Hematopoietic multipotent progenitor cell treated with erythropoietin and hydrocortisone succinate and interleukin-3 and kit ligand, for 15 days (in vitro differentiated cells): Measurements from ENCODE around the gene SCUBE1.

Experiments
- DNase-seq: peaks from one replicate; pipeline ENCODE4 v3.0.0-alpha.2; 2015; ENCODE audit warnings: low spot score

Gene SCUBE1

DNA sequence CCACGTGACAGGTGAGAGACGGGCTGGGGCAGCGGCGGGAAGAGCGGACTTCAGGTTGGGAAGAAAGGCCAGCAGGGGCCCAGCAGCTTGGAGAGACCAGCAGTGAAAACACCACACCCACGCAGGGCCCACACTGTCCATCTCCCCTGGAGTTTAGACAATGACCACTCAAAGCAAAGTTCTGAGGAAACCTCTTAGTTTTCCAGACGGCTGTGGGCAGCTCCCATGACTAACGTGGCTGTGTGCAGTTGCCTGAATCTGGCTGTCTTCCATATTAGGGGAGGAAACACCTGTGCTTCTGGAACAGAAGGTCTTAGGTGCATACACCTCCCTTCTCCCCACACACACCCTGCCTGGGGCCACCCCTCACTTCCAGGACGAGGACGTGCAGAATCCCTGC, 85.6 kb downstream of the SCUBE1 start:
- no peak for DNase-seq

DNA sequence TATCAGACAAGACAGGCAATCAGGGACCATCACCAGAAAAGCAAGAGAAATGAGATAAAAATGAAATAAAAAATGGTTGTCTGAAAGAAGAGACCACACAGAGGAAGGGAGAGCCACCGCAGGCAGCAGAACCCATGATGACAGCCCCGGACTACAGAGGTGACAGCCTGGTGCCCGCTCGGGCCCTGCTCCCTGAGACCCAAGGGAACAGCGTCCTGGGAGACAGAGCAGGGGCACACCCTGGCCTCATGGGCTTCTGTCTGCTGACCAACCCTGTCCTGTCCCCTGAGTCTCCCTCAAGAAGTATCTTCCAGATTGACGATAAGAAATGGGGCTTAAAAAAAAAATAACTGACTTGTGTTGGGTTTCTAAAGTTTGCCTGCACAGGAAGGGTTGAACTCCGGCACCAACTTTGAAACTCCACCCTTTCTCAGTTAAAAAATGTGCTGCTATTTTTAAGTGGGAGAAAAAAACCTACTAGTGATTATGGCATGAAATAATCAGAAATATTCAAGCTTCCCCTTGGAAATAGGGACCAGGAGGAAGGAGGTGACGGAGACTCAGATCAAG, 86.1 kb downstream of the SCUBE1 start:
- DNase-seq = no peak

DNA sequence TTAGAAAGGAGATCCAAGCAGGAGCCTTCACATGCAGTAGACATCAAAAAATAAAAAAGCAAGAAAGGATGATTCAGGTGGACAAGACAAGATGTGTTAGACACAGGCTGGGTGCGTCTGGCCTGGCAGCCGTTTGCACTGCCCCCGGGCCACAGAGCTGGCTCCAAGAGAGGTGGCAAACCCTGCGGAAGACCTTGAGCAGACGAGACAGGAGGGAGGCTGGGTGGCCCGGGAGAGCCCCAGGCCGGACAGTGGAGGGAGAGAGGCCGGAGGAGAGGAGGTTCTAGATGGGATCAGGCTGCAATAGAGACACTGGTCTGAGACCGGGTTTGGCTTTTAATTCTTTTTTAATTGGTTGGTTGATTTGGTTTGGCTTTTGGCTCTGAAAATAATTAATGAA, 86.6 kb downstream of the SCUBE1 start:
- DNase-seq = no peak

DNA sequence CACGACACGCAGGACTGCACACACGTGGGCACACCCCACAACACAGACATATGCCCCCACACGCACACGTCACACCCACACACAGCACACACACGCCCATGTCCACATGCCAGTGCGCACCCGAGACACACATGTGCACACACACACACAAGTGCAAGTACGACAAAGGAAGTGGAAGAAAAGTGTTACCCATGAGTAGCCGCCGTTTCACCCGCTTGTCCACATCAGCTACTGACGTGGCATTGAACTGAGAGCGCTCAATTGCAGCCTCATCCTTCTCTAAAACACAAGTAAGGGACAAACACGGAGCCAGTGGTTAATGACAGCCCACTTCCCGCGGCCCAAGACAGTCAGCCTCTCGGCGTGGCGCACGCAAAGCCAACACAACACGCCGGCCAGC, 87.9 kb downstream of the SCUBE1 start:
- DNase-seq = no peak

DNA sequence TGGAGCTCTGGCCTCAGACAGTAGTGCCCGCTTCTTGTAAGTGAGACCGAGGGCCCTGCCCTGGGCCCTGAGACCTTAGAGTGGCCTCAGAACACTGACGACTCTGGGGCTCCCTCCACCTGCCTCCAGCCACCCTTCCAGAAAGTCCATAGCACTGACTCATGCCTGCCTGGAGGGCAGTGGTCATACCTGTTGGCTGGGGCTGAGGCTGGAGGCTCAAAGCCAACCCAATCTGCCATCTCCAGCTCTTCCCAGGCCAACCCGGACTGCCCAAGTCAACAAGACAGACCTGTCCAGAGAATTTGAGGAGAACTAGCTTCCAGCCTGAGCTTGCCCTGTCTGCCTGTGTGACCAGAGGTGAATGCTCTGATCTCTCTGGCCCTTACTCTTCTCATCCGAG, 89.3 kb downstream of the SCUBE1 start:
- no peak for DNase-seq

DNA sequence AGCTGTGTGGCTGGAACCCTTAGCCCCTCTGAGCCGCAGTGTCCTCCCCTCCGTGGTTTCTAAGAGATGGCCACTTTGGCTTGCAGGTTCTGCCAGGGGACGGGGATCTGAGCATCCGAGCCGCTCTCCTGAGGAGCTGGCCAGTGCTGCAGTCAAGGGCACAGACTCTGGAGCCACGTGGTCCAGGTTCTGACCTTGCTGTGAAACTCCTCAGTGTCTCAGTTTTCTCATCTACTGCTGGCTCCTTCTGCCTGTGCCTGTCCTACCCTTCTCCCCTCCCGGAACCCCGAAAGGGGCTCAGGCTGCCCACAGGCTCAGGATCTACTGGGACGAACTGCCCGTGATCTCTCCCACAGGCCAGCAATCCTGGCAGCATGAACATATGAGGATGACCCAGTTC, 90.9 kb downstream of the SCUBE1 start:
- DNase-seq = no peak

DNA sequence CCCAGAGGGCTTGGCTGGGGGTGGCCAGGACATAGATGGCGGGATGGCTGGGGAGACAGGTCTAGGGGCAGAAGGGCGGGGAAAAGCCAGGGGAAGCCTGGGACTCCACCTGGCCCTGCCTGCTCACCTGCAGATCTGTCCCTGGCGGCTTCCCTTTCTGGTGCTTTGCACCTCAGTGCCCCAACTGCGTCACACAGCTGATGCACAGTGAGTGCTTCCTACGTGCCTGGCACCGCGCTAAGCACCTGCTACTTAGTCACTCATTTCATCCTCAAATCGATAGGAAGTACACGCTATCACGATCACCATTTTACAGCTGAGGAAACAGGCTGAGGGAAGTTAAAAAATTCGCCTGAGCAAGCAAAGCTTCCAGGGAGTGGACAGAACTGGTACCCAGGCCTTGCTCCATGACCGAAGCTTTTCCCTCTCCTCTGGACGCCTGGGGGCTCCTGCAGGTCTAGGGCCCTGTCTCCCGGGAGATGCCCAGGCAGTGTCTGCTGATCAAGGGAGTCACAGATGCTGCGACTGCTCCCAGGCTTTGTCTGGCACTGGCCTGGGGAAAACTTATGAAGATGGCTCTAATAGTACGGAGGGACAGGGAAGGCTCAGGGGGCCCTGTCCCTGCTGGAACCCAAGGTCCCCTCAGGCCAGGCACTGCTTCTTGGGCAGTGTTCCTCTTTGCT, 93.2 kb downstream of the SCUBE1 start:
- no peak for DNase-seq

DNA sequence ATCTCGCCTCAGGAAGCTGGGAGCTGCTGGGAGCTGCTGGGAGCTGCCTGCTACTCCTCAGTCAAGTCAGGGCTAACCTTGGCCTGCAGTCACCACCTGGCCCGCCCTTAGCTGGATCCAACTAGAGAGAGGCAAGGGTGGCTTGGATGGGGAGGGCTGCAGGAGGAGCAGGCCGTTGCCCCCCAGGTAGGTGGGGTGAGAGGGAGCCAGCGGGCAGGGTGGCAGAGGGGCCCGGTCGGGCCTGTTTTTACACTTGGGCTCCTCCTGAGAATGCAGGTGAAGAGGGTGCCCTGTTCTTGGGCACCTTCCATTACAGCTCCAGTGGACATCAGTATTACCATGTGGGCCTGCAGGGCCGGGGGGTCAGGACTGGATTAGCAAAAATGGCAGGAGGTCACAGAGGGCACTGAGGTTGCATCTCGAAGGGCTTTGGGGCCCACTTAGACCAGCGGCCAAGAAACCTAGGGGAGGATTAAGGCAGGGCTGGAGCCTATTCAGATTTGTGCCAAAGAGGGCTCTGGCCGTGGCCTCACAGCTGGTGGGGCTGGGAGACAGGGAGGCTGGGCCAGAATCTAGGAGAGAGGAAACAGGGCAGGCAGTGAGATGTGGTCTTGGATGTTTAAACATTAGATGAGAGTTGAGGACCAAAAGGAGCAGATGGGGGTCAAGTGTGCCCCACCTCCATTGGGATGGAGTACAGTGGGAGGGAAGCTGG, 95.5 kb downstream of the SCUBE1 start:
- DNase-seq = no peak

DNA sequence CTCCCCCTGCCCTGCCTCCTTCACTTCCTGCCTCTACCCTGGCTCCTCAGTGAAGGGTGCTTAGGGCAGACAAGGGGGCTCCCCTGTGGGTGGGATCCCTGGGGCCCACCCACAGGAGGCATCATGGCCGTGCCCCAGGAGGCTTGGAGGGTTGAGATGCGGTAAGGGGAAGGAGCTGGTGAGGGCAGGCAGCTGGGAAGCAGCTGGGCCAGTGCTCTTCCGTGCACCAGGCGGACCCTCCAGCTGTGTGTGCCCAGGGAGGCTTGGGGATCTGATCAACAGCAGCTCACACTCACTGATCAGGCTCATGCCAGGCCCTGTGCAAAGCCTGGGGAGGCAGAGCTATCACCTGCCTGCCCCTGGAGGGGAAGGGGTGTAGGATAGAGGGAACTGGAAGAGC, 97.0 kb downstream of the SCUBE1 start:
- DNase-seq = no peak

DNA sequence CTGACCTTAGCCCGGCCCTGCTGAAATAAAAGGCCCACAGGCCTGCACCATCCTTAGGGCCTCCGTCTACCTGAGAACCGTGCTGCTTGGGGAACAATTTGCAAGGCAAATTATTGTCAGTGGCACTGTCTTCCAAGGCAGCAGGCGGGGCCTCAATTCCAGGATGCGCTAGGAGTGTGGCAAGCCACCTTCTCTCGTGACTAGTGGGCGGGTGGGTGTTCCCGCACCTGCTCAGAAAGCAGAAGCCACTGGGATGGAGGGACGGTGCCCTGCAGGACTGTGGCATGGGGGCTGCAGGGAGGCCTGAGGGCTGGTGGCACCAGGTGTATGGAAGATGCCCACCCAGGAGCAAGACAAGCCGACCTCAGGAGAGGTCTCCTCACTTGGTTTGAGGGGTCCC, 97.5 kb downstream of the SCUBE1 start:
- DNase-seq = no peak

DNA sequence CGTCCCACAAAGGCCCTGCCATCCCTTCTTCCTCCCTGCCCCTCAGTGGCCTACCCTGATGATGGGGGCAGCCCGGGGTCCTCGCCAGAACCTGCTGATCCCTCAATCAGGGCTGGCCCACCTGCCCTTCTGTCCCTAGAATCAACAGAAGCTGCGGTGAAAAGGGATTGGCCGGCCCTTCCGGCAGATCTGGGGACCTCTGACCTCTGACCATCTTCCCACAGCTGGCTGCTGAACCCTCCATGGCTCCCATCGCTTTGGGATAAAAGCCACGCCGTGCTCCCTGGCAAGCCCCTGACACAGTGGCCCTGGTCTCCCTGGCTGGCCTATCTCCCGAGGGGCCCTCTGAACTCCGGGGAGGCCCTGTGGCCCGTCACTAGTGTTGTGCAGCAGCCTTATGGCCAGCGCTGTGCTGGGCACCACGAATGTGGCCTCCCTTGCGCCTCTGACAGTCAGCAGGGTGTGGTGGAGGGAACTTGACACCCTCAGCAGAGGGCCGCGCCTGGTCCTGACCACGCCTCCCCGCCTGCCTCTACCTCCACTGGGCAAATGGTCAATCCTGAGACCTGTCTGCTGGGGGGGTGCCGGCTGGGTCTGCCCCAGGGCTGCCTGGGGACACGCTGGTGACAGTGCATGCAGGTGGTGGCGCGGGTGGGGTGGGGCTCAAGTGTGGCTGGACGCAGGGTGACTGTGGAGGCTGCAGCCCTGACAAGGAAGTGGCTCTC, 98.2 kb downstream of the SCUBE1 start:
- no peak for DNase-seq

DNA sequence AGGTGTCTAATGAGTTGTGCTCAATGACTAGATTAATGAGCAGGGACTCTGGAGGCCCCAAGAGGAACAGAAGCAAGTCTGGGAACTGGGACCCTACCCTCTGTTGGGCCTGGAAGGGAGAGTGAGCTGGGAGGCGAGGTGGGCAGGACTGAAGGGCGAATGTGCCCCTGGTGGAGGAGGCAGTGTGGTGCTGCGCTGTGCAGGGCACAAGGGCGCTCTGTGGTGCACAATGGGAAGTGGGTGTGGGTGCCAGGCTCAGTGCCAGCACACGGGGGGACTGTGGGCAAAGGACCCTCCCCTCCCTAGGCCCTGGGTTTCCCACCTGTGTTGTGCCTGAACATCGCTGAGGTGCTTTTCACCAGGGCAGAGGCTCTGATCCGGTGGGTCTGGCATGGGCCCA, 98.8 kb downstream of the SCUBE1 start:
- no peak for DNase-seq

DNA sequence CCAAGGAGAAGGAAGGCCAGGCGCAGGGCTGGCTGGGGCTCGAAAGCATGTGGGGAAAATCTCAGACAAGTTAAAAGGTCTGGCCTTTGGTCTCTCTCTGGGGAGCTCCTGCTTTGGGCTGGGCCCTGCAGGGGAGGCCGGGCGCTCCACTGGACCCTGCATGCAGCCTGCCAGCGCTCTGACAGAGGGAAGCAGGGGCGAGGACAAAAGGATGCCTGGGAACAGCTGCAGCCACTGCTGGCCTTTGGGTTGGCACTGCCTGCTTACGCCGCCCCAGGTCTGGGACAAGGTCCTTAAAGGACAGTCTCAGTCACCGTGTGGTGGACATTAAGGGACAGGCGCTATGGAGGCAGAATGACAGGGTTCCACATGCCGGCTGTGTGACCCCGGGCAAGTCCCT, 99.8 kb downstream of the SCUBE1 start:
- no peak for DNase-seq

DNA sequence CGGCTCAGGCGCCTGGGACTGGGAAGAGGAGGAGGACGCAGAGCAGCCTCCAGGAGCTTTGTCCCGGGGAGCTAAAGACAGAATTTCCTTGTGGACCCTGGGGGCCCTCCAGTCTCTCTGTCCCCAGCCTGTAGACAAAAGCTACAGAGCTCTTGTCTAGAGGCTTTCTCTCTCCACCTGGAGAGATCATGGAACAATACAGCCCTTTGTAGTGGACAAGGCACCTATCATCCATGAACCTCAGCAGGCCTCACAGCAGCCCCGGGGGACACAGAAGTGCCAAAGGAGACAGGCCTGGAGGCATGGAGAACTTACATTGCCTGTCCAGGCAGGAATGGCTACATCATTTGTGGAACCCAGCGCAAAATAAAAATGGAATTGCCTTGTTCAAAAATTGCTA, 100.5 kb downstream of the SCUBE1 start:
- no peak for DNase-seq

DNA sequence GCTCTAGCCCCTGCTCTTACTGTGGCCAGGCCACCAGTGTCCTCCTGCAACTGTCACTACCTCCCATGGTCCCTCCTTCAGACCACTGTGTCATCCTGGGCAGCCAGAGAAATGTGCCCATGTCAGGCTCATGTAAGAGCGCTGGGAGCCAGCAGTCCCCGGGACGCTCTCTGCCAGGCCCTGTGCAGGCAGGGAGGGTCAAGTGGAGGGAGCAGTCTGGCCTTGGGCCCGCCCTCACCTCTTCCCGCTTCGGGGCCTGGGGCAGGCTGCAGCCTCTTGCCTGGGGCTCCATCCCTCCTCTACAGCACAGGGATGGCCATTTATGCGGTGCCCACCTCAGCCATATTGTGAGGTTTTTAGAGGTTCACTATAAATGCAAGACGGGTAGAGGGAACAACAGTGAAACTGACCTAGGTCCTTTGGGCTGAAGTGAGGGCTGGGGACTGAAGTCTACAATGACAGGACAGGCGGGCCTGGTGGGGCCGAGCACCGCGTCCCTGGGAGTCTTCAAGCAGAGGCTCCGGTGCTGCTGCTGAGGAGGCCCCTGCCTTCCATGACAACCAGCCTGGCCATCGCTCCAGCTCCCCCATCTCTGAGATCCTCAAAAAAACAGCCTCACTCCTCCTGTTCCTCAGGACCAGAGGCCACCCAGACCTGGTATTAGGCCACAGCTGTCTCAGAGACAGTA, 101.3 kb downstream of the SCUBE1 start:
- DNase-seq = no peak

DNA sequence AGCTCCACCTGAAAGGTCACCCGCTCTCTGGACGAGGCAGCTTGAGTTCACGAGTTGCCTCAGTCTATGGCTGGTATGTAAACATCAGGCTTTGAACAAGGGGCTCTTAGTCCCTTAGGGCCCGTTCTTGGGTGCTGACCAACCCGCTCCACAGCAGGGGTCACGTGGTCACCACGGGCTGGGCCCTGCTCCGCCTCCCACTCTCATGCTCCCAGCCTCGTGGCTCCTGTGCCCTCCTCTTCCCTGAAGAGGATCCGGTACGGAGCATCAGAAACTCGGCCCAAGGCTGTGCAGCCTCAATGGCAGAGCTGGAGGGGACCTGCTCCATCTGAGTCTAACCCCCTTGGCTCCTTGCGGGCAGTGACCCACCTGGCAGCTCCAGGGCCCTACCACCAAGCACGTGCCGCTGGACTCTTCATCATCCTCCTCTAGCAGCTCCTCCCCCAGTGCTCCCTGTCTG, 102.0 kb downstream of the SCUBE1 start:
- no peak for DNase-seq

DNA sequence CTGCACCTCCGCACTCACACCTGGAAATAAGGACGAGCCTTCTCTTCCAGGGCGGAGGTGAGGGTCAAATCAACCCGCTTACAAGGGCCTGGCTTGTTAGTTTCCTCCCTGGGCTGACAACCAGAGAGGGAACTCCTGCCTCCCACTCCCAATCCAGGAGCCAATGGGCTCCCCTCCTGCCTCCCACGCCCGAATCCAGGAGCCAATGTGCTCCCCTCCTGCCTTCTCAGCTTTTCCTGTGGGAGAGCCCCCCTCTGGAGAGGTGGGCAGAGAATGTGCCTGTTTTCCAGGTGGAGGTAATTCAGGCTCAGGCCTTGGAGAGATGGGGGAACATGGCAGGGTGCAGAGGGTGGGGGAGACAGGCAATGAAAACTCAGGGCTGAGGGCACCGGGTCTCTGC, 102.6 kb downstream of the SCUBE1 start:
- no peak for DNase-seq

DNA sequence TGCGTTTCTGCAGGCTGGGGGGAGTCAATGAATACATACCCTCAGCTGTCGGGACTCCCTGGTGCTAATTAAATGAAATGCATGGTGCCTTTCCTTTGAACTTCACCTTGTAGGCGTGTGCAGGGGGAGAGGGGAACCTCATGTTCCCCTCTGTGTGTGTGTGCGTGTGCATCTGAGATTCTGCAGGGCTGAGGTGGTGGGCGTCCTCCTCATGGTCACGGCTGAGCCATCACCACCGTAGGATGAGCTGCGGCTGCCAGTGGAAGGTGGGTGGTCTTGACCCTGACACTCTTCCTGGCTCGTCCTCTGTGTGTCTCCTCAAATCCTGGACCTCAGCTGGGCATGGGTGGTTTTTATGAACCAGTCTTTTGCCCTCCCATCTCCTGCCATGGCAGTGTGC, 103.2 kb downstream of the SCUBE1 start:
- DNase-seq = no peak

DNA sequence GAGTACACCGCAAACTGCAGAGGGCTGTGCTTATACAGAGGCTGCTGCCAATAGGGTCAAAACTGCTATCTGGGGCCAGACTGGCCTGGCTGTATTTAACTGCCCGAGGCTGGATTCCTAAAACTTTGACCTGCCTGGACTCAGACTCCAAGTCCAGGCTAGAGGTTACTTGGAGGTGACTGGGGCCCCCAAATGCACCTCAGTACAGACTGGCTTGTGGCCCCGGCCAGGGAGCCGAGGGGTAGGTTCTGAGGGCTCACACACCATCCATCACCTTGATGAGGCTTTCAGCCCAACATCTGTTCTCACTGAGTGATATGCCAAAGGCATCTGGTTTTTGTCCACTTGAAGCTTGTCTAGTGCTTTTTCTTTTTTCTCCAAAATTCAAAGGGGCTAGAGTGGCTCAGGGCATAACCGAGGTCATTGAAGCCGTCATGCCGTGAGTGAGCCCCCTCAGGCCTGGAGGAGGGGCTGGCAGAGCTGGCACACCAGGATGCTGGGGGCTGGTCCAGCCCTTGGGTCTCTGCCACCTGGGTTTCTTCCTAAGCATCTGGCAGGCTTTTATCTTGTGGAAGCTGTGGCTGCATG, 103.9 kb downstream of the SCUBE1 start:
- DNase-seq = no peak

DNA sequence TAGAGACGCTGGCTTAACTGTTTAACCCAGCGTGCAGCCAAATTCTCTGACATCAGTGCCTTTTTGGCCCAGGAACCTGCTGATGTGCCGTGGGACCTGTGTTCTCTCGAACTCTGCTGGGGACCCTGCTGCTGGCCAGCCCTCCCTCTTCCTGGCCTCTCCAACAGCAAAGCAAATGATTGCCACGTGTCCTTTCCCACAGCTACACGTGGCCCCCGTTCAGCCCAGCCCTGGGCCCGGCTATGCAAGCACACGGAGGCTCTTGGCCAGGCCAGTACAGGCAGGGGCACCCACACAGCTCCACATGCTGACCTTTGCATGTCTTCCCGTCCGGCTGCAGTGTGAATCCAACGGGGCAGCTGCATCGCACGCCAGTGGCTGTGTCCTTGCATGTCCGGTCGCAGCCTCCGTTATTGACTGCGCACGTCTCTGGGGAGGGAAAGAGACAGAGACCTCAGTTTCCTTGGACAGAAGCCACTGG, 104.6 kb downstream of the SCUBE1 start:
- DNase-seq = no peak

DNA sequence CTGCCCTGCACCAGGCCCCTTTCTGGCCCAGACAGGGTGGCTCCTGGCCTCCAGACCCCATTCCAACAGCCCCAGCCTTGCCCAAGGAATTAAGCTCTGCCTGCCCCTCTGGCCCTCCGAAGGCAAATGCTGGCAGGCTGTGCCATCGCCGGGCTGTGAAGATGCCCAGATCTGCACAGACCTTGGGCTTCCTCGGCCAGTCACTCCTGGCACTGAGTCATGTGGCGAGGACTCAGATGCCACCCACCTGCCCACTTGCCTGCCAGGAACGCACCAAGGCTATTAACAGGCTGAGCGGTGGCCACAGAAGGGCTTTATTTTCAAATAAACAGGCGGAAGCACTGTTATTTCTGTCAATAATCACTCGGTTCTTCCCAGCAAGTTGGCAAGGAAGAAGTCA, 105.9 kb downstream of the SCUBE1 start:
- DNase-seq = no peak
